Astrocyte (in vitro differentiated cells and primary cell): ENCODE results near the gene TSNAXIP1.

ENCODE experiments used
- EZH2 ChIP-seq: IDR thresholded peaks from 2 replicates; pipeline ENCODE4 v1.6.1; 2012; ENCODE audit warnings: mild to moderate bottlenecking, low read length, inconsistent platforms; ENCODE audit not compliant: insufficient read depth
- TF ChIP-seq, protein P1 (sequence below): IDR thresholded peaks from 2 replicates; pipeline ENCODE4 v1.5.1; 2011; ENCODE audit warnings: low read depth, mild to moderate bottlenecking, inconsistent platforms, low read length, moderate library complexity; ENCODE audit not compliant: insufficient read depth

DNA sequence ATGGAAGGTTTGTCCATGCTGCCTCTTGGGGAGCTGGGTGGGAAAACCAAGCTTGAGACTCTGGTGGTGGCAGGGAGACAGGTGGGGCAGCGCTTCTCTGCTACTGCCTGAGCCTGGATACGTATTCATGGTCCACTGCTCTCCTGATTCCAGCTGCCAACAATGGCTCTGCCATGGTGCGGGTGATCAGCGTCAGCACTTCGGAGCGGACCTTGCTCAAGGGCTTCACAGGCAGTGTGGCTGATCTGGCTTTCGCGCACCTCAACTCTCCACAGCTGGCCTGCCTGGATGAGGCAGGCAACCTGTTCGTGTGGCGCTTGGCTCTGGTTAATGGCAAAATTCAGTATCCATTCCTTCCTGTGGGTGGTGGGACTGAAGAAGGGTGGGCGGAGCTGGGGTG lies 70.4 kb downstream of the TSNAXIP1 start:
- TF ChIP-seq, protein P1, sequence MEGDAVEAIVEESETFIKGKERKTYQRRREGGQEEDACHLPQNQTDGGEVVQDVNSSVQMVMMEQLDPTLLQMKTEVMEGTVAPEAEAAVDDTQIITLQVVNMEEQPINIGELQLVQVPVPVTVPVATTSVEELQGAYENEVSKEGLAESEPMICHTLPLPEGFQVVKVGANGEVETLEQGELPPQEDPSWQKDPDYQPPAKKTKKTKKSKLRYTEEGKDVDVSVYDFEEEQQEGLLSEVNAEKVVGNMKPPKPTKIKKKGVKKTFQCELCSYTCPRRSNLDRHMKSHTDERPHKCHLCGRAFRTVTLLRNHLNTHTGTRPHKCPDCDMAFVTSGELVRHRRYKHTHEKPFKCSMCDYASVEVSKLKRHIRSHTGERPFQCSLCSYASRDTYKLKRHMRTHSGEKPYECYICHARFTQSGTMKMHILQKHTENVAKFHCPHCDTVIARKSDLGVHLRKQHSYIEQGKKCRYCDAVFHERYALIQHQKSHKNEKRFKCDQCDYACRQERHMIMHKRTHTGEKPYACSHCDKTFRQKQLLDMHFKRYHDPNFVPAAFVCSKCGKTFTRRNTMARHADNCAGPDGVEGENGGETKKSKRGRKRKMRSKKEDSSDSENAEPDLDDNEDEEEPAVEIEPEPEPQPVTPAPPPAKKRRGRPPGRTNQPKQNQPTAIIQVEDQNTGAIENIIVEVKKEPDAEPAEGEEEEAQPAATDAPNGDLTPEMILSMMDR: no peak
- TF ChIP-seq EZH2: no peak
